ENCODE measurements around the gene GPR4.
"Not testable (repeated sequence)": the region's sequence is repeated elsewhere in the genome, so short reads cannot be mapped to it uniquely, and the experiment has no call there.

DNA sequence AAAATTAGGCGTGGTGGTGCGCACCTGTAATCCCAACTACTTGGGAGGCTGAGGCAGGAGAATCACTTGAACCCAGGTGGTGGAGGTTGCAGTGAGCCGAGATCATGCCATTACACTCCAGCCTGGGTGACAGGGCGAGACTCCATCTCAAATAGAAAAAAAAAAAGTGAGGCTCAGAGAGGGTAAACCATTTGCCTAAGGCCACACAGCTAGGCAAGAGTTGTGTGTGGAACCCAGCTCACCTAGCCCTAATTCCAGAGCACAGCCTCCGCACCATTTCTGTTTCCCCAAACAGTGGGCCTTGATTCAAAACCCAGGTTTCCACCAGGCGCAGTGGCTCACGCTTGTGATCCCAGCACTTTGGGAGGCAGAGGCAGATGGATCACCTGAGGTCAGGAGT is 26.2 kb upstream of the GPR4 start:
- TF ChIP-seq POLR2A, CTCF, POLR2AphosphoS5 (IDR thresholded peaks at IDR 0.05): not testable (repeated sequence)

All from breast epithelium (tissue), 3 donors.